Activated CD8-positive, alpha-beta memory T cell treated with anti-CD3 and anti-CD28 coated beads for 24 hours (primary cell): ENCODE measurements around the gene MAFF.
"Not testable (repeated sequence)": the region's sequence is repeated elsewhere in the genome, so short reads cannot be mapped to it uniquely, and the experiment has no call there.

ENCODE experiments used
- DNase-seq: peaks from one replicate; pipeline ENCODE4 v3.0.0-alpha.2; 2020

MAFF gene

GRCh38 chr22:38228326-38228872, 26.6 kb downstream of the MAFF start:
- no peak for DNase-seq

- no peak for DNase-seq
These were observed 27.3 kb downstream of the MAFF start for GRCh38 chr22:38228873-38229740.

GRCh38 chr22:38230108-38230825, 28.5 kb downstream of the MAFF start:
- DNase-seq: peak; percentile 64

GRCh38 chr22:38230916-38231315, 29.1 kb downstream of the MAFF start:
- no peak for DNase-seq

GRCh38 chr22:38232196-38232595, 30.4 kb downstream of the MAFF start:
- no peak for DNase-seq

GRCh38 chr22:38233427-38233826, 31.6 kb downstream of the MAFF start:
- no peak for DNase-seq

- not testable (repeated sequence) for DNase-seq
These were observed 32.1 kb downstream of the MAFF start for GRCh38 chr22:38233856-38234255.

GRCh38 chr22:38235240-38235850, 33.6 kb downstream of the MAFF start:
- DNase-seq: no peak

- no peak for DNase-seq
These were observed 35.0 kb downstream of the MAFF start for GRCh38 chr22:38236786-38237185.

- no peak for DNase-seq
These were observed 36.8 kb downstream of the MAFF start for GRCh38 chr22:38238519-38239071.

GRCh38 chr22:38239101-38239761, 37.4 kb downstream of the MAFF start:
- no peak for DNase-seq

GRCh38 chr22:38240734-38241252, 39.0 kb downstream of the MAFF start:
- no peak for DNase-seq

GRCh38 chr22:38243007-38243765, 41.4 kb downstream of the MAFF start:
- no peak for DNase-seq

- DNase-seq: no peak
These were observed 42.3 kb downstream of the MAFF start for GRCh38 chr22:38244106-38244505.

GRCh38 chr22:38246046-38246658, 44.4 kb downstream of the MAFF start:
- DNase-seq: no peak

GRCh38 chr22:38246692-38247091, 44.9 kb downstream of the MAFF start:
- no peak for DNase-seq

GRCh38 chr22:38247713-38248112, 45.9 kb downstream of the MAFF start:
- DNase-seq: no peak

GRCh38 chr22:38248280-38248679, 46.5 kb downstream of the MAFF start:
- DNase-seq: no peak

GRCh38 chr22:38249301-38249700, 47.5 kb downstream of the MAFF start:
- DNase-seq: no peak

- no peak for DNase-seq
These were observed 48.2 kb downstream of the MAFF start for GRCh38 chr22:38249803-38250642.
